A673 (cell line): ENCODE measurements around the gene FZD1. TPM values are rescaled to one million over a fixed set of nuclear protein-coding genes. Genes with fewer than 3 reads are reported as not detected.

Experiments
- BruUV-seq: library from RNA; stranded (reverse); fragments of 400-500 nt; replicated peaks from 2 replicates; lab custom pipeline; 2021; lab: Mats Ljungman, UMichigan
- CTCF ChIA-PET: fragments of 300-600 bp; sonication (Branson Sonifier 250); formaldehyde crosslinking; loops from one replicate; lab custom pipeline; 2022; ENCODE audit warnings: antibody characterized with exemption; lab: Charles Lee
- POLR2A ChIA-PET: fragments of 300-600 bp; sonication (Branson Sonifier 250); formaldehyde crosslinking; loops from one replicate; lab custom pipeline; 2022; ENCODE audit warnings: antibody characterized with exemption; ENCODE audit not compliant: low non-redundant PET; lab: Charles Lee
- DNase-seq: peaks from one replicate; pipeline ENCODE4 v3.0.0-alpha.2; 2015; ENCODE audit warnings: low spot score
- H3K27ac ChIP-seq: fragments of 200-600 bp; sonication (generic); 2 replicates; pipeline ENCODE4 v1.5.1; 2016; ENCODE audit warnings: mixed run types, low read depth, mild to moderate bottlenecking, mixed read lengths, antibody characterized with exemption, low read length; ENCODE audit not compliant: poor library complexity, severe bottlenecking
- H3K27me3 ChIP-seq: fragments of 200-600 bp; sonication (generic); replicated peaks from 2 replicates; pipeline ENCODE4 v1.6.1; 2017; ENCODE audit warnings: mixed run types, low read depth, mild to moderate bottlenecking, mixed read lengths, antibody characterized with exemption, low read length; ENCODE audit not compliant: insufficient read depth, poor library complexity
- H3K36me3 ChIP-seq: fragments of 200-600 bp; sonication (generic); 2 replicates; pipeline ENCODE4 v1.6.1; 2016; ENCODE audit warnings: mixed run types, mild to moderate bottlenecking, mixed read lengths, antibody characterized with exemption, low read length; ENCODE audit not compliant: insufficient read depth, poor library complexity, severe bottlenecking
- H3K4me1 ChIP-seq: fragments of 200-600 bp; sonication (generic); 2 replicates; pipeline ENCODE4 v1.6.1; 2017; ENCODE audit warnings: mixed run types, mild to moderate bottlenecking, mixed read lengths, antibody characterized with exemption, low read length; ENCODE audit not compliant: insufficient read depth, poor library complexity, severe bottlenecking
- H3K4me3 ChIP-seq: fragments of 200-600 bp; sonication (generic); 2 replicates; pipeline ENCODE4 v1.5.1; 2016; ENCODE audit warnings: low read depth, mixed run types, mild to moderate bottlenecking, mixed read lengths, low read length; ENCODE audit not compliant: poor library complexity, severe bottlenecking
- H3K9me3 ChIP-seq: fragments of 200-600 bp; sonication (generic); 2 replicates; pipeline ENCODE4 v1.6.1; 2016; ENCODE audit warnings: mixed run types, low read depth, mild to moderate bottlenecking, mixed read lengths, antibody characterized with exemption, low read length; ENCODE audit not compliant: poor library complexity, severe bottlenecking
- CTCF ChIP-seq: fragments of 300-800, 200-600 bp; sonication (generic); conservative IDR thresholded peaks from 2 replicates; pipeline ENCODE4 v1.5.1; 2017; ENCODE audit warnings: low read depth, mild to moderate bottlenecking, antibody characterized with exemption, low read length, moderate library complexity, mixed read lengths
- EZH2 ChIP-seq: fragments of 200-600 bp; sonication (generic); IDR thresholded peaks from 2 replicates; pipeline ENCODE4 v1.6.1; 2017; ENCODE audit warnings: borderline replicate concordance, low read depth, mild to moderate bottlenecking, mixed read lengths, antibody characterized with exemption, low read length; ENCODE audit not compliant: poor library complexity, severe bottlenecking
- intact Hi-C: fragments of 100-400 bp; cut with micrococcal nuclease; formaldehyde crosslinking; loops from one replicate; pipeline ENCODE4 v1.10.0; 2022; ENCODE audit not compliant: unreplicated experiment
- total RNA-seq: library from RNA; stranded (reverse); gene quantifications from 2 replicates; pipeline ENCODE4 v1.2.3, GENCODE V29; 2021

Gene FZD1
- total RNA-seq, 1 experiment from 2014 or later: 49.9 TPM

- no peak for DNase-seq
- H3K4me3 ChIP-seq: no peak overlapping the region
- BruUV-seq: no TSS peak
- H3K36me3 ChIP-seq: no peaks in the 10 kb centered on the region
- H3K27me3 ChIP-seq: no peaks in the 10 kb centered on the region
- intact Hi-C loops: no loop called here
- POLR2A ChIA-PET: no interaction called here
- no peak for TF ChIP-seq CTCF
- TF ChIP-seq EZH2: no peak
- CTCF ChIA-PET: interaction anchor here (0.6 kb wide), 1 partner anchor 8 kb away, joined by 4 read pairs; no protein-coding TSS in a partner anchor
- H3K4me1 ChIP-seq: peaks cover 26% of the 10 kb centered on the region
- no peaks in the 10 kb centered on the region for H3K9me3 ChIP-seq
- H3K27ac ChIP-seq: no peak overlapping the region
These were observed 31.0 kb upstream of the FZD1 start for GRCh38 chr7:91233212-91233611.

- no TSS peak for BruUV-seq
- no peaks in the 10 kb centered on the region for H3K27me3 ChIP-seq
- peaks cover 26% of the 10 kb centered on the region for H3K4me1 ChIP-seq
- H3K36me3 ChIP-seq: no peaks in the 10 kb centered on the region
- ChIA-PET POLR2A (no interaction called here), CTCF (no interaction called here)
- no peaks in the 10 kb centered on the region for H3K9me3 ChIP-seq
- DNase-seq: no peak
- H3K27ac ChIP-seq: no peak overlapping the region
- TF ChIP-seq CTCF (no peak), EZH2 (no peak)
- intact Hi-C loops: no loop called here
- H3K4me3 ChIP-seq: no peak overlapping the region
These were observed 28.9 kb upstream of the FZD1 start for GRCh38 chr7:91235211-91235832.

DNA sequence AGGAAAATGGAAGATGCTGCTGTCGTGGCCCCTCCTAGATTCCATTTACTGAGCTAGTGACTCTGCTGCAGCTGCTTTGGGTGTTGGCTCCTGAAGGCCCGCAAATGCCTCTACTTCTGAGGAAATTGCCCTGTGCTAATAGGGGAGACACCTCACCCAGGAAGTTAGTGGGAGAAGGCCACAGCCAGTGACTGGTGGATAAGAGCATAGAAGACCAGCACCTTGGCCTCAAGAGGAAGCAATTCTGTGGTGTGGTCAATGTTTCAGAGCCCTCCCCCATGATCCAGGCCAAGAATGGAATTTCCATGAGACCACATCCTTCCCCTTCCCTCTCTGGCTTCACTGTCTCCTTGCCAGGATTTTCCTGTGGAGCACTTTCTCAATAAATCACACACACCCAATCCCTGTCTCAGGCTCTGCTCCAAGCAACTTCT lies 25.0 kb upstream of the FZD1 start:
- CTCF ChIA-PET: no interaction called here
- H3K27me3 ChIP-seq: no peaks in the 10 kb centered on the region
- no peaks in the 10 kb centered on the region for H3K36me3 ChIP-seq
- no peaks in the 10 kb centered on the region for H3K9me3 ChIP-seq
- peaks cover 57% of the 10 kb centered on the region for H3K4me1 ChIP-seq
- intact Hi-C loops: no loop called here
- no peak for DNase-seq
- POLR2A ChIA-PET: interaction anchor here (0.6 kb wide), 1 partner anchor 67 kb away, joined by 3 read pairs; no protein-coding TSS in a partner anchor
- H3K27ac ChIP-seq: no peak overlapping the region
- BruUV-seq: no TSS peak
- TF ChIP-seq CTCF (no peak), EZH2 (no peak)
- H3K4me3 ChIP-seq: no peak overlapping the region
